GM19324 (cell line): ENCODE data around the gene ABCA7.

Experiments
- ATAC-seq: cut with Tn5 transposase; IDR thresholded peaks from one replicate; pipeline ENCODE4 v1.9.1; 2021; ENCODE audit warnings: mild to moderate bottlenecking, moderate library complexity; ENCODE audit not compliant: unreplicated experiment, low FRiP score

Gene ABCA7

DNA sequence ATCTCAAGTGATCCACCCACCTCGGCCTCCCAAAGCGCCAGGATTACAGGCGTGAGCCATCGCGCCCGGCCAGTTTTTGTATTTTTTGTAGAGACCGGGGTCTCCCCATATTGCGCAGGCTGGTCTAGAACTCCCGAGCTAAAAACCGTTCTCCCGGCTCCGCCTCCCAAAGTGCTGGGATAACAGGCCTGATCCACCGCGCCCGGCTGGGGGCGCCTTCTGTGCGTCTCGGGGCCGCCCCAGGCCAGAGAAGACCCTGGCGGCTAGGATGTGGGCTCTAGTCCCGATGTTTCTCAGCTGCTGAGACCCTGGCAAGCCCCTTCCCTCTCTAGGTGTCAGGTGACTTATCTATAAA lies 30.6 kb downstream of the ABCA7 start:
- no peak for ATAC-seq

DNA sequence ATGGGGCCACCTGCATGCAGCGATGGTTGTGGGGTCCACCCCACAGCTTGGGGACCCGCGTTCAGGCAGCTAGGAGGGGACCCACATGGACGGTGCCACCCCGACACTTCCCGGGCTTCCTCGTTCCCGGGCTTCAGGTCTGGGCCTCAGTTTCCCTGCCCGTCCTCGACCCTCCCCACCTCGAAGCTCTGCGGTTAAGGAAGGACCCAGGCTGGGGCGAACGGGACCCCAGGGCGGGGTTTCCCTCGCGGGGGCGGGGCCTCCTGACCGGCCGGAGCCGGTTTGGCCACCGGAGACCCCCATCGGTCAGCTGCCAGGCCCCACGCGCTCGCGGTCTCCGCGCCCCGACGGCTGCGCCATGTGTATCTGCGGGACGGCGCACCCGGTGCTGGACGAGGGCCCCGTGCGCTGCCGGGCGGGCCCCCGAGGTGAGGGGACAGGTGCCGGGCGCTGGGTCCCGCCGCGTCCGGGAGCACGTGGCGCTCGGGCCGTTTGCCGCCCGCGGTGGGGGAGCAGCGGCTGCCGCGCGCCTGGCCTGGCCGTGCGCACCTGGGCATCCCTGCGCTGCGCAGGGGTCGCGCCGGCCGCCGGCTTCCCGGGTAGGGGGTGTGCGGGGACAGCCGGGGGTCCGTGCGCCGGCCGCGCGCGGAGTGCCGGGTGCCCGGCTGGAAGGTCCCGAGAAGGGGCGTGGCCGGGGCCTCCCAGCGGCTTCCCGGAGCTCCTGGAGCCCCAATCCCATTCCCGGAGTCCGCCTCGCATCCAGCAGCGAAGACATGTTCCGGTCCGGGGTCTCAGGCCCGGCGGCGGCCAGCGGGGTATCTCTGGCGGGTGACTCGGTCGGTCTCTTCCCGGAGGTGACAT lies 31.3 kb downstream of the ABCA7 start:
- no peak for ATAC-seq

DNA sequence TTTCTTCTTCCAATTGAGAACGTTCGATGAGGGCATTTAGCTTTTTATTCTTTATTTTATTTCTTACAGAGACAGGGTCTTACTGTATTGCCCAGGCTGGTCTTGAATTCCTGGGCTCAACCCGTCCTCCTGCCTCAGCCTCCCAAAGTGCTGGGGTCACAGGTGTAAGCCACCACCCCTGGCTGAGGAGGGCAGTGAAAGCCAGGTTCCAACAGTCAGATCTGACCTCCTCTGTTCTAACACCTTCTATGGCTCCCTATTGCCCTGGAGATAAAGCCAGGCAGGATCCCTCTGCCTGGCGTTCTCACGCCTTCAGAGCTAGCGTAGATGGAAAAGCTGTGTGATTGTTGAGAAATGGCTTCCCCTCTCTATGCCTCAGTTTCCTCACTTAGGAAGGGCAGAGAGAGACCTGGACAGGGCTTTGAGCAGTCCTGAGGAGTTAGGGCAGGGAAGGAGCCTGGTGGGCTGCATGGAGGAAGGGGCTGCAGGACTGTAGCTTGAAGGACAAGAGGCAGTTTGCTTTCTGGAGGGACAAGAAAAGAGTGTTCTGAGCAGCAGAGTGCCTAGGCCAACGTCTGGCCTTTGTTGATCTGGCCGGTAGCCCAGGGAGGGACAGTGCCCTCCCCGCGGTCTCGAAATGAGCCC lies 32.6 kb downstream of the ABCA7 start:
- no peak for ATAC-seq

DNA sequence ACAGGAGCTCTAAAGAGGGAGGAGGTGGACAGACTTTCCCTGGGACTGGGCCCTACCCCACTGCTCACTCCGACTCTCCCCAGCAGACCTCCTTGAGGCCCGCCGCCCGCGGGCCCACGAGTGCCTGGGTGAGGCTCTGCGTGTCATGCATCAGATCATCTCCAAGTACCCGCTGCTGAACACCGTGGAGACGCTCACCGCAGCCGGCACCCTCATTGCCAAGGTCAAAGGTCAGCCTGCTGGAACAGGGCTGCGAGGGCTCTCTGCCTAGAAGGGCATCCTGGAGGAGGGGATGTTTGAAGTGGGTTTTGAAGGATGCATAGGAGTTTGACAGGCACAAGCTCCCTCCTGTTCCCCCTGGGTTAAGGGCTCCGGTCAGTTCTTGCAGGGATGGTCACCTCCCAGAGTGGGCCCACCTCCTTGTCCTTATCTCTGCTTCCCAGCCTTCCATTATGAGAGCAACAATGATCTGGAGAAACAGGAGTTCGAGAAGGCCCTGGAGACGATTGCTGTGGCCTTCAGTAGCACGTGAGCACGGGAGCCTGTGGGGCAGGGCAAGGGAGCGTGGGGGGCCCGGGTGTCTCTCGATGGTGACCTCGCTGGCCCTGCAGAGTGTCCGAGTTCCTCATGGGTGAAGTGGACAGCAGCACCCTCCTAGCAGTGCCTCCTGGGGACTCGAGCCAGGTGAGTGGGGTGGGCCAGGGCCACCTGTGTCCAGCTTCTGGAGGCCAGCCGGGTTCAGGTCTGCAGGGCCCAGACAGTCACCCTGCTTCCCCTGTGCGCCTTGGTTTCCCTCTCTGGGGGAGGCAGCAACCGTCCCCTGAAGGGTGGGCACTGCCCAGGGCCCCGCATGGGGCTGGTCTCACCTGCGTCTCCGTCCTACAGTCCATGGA lies 33.4 kb downstream of the ABCA7 start:
- no peak for ATAC-seq

DNA sequence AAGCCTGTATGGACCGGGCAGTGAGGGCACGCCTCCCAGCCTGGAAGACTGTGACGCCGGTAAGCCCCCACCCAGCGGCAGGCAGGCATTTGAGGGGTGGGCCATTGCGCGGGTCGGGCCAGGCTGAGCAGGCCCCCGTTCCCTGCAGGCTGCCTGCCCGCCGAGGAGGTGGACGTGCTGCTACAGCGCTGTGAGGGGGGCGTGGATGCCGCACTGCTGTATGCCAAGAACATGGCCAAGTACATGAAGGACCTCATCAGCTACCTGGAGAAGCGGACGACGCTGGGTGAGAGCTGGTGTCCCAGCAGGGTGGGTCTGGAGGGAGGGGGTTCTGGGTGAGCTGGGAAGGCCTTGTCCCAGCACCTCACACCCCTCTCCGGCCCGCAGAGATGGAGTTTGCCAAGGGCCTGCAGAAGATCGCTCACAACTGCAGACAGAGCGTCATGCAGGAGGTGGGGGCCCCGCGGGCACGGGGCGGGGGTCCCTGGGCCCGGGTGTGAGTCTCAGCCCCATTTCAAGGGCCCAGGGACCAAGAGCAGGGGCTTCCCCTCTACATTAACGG lies 34.1 kb downstream of the ABCA7 start:
- ATAC-seq = no peak

DNA sequence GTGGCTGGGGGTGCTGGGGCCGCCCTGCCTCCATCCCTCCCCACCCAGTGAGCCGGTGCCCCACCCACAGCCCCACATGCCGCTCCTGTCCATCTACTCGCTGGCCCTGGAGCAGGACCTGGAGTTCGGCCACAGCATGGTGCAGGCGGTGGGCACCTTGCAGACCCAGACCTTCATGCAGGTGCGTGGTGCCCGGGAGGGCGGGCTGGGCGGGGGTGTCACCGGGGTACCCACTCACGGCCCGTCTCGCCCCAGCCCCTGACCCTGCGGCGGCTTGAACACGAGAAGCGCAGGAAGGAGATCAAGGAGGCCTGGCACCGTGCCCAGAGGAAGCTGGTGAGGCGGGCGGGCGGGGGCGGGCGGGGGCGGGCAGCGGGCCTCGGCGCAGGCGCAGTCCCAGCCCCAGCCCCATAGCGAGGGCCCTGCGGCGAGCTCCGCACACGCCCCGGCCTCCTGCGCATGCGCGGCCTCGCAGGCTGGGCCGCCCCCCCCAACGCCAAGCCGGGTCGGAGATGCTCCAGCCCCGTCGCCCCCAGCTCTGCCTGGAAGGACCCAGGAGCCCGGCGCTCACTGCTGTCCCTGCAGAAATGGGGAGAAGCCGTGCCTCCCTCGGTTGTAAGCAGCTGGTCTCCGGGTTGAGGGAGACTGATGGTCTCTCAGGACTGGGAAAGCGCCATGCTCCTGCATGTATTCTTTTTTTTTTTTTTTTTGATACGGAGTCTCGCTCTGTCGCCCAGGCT lies 34.8 kb downstream of the ABCA7 start:
- ATAC-seq = peak; percentile 57

DNA sequence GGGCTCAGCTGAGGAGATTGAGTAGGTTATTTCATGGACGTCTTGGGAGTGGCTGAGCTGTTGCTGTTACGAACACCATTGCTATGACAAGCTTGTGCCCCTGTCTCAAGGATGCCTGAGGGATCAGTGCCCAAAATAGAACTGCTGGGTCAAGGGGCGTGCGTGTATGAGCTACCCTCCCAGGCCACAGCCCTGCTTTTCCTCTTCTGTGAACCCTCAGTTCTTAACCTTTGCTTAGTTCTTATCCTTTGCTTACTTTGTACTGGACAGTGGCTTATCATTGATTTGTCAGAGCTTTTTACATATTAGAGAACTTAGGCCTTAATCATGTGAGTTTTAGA lies 36.1 kb downstream of the ABCA7 start:
- ATAC-seq = no peak

DNA sequence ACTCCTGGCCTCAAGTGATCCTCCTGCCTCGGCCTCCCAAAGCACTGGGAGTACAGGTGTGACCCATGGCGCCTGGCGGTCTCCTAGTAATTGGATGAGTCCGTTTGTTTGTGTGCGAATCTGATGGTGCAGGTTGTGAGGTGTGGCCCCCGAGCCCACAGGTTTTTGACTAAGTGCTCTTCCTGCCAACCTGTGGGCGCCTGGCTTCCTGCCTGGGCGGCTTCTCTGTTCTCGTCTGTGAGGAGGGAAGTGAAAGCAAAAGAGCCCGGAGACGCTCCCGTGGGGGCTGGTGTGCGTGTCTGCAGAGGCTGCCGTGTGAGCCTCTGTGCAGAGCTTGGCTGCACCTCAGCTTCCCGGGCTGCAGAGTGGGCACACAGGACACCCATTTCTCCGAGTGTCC lies 37.0 kb downstream of the ABCA7 start:
- ATAC-seq = peak; percentile 60

DNA sequence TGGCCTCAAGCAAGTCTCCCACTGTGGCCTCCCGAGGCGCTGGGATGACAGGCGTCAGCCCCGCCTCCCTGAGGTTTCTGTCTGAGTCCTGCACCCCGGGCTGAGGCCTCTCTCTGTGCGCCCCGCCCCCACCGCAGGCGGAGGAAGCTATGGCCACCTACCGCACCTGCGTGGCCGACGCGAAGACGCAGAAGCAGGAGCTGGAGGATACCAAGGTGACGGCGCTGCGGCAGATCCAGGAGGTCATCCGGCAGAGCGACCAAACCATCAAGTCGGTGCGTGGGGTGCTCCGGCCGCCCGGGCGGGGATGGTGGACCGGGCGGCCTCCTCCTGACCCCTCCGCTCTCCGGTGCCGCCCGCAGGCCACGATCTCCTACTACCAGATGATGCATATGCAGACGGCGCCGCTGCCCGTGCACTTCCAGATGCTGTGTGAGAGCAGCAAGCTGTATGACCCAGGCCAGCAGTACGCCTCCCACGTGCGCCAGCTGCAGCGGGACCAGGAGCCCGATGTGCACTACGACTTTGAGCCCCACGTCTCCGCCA lies 39.7 kb downstream of the ABCA7 start:
- no peak for ATAC-seq

DNA sequence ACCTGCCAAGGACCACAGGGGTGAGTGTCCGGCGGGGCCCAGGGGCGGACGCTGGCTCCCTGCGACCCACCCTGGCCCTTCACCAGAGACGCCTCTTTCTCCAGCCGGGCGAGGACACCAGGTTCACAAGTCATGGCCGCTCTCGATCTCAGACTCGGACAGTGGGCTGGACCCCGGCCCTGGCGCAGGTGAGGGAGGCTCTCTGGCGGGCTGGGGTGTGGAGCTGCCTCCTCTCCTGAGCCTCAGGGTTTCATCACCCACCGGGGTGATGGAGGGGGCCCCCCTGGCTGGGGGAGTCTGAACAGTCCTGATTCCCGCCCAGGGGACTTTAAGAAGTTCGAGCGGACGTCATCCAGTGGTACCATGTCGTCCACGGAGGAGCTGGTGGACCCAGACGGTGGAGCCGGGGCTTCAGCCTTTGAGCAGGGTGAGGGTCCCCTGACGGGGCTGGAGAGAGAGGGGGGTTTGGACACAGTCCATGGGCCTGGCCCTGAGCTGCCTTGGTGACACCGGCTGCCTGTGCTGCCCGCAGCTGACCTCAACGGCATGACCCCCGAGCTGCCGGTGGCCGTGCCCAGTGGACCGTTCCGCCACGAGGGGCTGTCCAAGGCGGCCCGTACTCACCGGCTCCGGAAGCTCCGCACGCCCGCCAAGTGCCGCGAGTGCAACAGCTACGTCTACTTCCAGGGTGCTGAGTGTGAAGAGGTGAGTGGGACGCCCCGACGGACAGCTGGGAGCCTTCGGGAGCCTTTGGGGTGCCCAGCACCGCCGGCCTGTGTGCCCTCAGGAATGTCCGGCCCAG lies 40.7 kb downstream of the ABCA7 start:
- no peak for ATAC-seq

DNA sequence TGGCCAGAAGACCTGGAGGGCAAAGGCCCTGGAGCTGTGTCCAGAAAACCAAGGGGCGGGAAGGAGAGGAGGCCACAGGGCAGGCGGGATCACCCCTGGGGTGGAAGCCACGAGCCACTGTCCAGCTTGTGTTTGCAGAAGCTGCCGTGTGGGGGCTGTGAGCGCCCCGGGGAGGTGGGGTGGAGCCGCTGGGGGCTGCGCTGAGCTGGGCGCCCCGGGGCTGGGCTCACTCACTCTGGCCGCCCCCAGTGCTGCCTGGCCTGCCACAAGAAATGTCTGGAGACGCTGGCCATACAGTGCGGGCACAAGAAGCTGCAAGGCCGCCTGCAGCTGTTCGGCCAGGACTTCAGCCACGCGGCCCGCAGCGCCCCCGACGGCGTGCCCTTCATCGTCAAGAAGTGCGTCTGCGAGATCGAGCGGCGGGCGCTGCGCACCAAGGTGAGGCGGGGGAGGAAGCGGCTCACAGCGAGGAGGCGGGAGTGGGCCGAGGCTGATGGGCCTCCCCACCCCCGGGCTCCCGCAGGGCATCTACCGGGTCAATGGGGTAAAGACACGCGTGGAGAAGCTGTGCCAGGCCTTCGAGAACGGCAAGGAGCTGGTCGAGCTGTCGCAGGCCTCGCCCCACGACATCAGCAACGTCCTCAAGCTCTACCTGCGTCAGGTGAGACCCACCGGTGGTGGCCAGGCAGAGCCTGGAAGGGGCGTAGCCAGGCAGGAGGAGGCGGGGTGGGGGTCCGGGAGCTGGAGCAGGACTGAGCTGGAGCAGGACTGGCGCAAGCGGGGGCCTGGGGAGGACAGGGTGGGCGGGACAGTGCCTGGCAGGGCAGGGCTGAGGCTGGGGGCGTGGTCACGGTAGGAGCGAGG lies 41.6 kb downstream of the ABCA7 start:
- no peak for ATAC-seq

DNA sequence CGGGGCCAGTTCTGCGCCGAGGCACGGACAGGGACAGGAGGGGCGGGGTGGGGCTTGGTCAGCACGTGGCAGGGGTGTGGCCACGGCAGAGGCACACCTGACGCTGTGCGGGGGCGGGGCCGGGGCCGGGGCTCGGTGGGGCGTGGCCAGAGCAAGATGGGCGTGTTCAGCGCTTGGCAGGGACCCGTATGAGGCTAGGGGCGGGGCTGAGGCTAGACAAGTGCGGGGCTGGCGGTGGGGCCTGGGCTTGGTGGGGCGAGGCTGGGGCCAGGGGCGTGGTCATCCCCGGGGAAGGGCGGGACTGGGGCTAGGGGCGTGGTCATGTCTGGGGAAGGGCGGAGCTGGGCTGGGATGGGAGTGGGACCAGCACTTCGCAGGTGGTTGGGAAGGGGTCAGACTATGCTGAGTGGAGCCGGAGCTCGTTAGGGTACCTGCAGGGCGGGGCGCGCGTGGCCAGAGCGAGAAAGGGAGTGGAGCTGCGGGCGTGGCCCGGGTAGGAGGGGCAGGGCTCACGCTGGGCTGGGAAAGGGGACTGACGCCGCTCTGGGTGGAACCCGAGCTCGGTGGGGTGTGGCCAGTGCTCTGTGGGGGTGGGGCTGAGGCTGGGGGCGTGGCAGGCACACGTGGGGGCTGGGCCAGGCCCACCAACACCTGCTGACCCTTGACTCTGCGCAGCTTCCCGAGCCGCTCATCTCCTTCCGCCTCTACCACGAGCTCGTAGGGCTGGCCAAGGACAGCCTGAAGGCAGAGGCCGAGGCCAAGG lies 42.4 kb downstream of the ABCA7 start:
- ATAC-seq = no peak

DNA sequence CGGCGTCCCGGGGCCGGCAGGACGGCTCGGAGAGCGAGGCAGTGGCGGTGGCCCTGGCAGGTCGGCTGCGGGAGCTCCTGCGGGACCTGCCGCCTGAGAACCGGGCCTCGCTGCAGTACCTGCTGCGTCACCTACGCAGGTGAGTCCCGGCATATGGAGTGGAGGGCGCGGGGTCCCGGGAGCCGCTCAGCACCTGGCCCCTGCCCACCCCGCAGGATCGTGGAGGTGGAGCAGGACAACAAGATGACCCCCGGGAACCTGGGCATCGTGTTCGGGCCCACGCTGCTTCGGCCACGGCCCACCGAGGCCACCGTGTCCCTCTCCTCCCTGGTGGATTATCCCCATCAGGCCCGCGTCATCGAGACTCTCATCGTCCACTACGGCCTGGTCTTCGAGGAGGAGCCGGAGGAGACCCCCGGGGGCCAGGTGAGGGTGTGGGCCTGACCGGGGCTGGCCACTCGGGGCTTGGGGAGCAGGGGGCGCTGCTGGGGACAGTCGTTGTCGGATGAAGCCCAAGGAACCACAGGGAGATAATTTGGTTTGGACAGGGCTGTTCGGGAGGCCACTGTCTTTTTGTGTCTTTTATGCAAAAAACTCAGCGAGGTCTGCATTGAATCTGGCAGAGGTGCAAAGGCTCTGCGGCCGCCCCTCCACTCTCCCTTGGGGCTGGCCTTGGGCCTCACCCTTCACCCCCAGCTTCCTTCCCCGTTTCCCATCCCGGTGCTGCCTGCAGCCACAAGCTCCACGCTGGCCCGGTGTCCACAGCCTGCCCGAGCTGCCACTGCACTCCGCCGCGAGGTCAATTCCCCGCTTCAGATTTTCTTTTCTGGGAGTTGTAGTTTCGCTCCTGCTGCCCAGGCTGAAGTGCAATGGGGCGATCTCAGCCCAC lies 43.3 kb downstream of the ABCA7 start:
- no peak for ATAC-seq

DNA sequence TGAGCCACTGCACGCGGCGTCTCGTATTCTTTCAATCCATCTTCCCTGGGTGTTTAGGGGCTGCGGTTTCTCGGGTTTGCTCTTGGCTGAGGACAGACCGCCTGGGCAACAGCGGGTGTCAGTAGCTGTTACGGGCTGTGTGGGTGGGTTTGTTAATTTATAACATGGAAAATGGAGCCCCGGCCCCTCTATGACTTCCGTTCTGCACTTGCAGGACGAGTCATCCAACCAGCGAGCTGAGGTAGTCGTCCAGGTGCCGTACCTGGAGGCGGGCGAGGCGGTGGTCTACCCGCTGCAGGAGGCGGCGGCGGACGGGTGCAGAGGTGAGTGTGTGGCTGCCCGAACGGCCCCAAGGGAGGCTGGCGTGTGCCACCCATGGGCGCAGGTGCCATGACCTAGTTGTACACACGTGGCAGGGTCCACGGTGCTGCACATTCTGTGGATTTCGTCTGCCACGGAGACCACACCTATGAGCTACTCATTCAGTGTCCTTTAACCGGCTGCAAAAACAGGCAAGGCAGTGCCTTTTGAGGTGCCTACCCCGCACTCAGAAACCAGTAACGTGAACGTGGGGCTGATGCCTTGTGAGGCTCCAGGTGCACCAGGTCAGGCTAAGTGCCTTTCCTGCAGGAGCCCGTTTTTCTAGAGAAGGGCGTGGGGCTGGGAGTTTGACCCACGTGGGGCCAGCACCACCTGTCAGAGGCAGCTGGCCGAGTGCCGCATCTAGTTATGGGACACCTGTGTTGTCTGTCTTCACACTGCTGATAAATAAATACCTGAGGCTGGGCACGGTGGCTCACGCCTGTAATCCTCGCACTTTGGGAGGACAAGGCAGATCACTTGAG lies 44.3 kb downstream of the ABCA7 start:
- ATAC-seq = no peak

DNA sequence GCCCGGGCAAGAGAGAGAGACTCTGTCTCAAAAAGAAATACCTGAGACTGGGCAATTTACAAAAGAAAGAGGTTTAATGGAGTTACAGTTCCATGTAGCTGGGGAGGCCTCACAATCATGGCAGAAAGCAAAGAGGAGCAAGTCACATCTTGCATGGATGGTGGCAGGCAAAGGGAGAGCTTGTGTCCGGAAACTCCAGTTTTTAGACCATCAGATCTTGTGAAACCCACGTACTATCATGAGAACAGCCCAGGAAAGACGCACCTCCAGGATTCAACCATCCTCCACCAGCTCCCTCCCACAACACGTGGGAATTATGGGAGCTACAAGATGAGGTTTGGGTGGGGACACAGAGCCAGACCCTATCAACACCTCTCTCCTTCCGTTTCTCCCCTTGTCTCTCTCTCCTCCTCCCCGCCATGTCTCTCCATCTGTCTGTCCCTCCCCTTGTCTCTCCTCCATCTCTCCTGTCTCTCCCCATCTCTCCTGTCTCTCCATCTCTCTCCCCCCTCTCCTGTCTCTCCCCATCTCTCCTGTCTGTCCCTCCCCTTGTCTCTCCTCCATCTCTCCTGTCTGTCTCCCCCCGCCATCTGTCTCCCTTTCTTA lies 45.2 kb downstream of the ABCA7 start:
- ATAC-seq = no peak
